B cell (primary cell): ENCODE measurements around the gene PRDM13.

ENCODE experiments used
- EZH2 ChIP-seq: IDR thresholded peaks from 2 replicates; pipeline ENCODE4 v1.6.1; 2012; ENCODE audit warnings: borderline replicate concordance, low read depth, mild to moderate bottlenecking, moderate library complexity, low read length; ENCODE audit not compliant: insufficient read depth, poor library complexity, severe bottlenecking
- TF ChIP-seq, protein P1 (sequence below): fragments of 200-600 bp; IDR thresholded peaks from one replicate; pipeline ENCODE4 v1.8.0; 2022; ENCODE audit warnings: antibody characterized with exemption, mild to moderate bottlenecking

DNA sequence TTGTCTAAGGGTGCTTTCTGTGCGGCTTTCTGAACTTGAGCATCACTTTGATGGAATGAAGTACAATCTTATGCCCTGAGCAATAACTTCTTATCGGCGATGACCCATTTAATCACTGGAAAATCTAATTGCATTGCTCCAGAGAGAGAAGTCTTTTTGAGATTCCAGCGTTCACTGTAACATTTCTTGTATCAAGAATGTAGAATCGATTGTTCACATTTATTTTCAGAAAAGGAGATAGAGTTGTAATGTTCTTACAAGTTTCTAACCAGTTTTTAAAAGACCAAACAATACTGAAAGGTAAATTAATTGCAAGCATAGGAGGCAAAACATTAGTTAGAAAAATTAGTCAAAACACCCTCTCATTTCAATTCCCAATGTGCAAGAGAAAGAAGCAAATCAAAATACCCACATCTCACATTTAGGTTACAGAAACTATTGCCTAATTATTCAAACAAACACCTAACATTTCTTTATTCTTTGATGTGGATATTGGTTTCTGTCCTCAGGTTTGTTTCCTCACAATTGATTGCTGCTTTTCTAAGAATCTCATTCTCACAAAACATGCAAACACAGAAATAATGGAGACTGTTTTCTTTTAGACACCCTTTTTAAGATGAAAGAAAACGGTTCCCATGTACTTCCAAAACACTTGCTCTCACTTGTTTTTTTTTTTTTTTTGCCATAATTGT lies 14.8 kb upstream of the PRDM13 start:
- TF ChIP-seq, protein P1, sequence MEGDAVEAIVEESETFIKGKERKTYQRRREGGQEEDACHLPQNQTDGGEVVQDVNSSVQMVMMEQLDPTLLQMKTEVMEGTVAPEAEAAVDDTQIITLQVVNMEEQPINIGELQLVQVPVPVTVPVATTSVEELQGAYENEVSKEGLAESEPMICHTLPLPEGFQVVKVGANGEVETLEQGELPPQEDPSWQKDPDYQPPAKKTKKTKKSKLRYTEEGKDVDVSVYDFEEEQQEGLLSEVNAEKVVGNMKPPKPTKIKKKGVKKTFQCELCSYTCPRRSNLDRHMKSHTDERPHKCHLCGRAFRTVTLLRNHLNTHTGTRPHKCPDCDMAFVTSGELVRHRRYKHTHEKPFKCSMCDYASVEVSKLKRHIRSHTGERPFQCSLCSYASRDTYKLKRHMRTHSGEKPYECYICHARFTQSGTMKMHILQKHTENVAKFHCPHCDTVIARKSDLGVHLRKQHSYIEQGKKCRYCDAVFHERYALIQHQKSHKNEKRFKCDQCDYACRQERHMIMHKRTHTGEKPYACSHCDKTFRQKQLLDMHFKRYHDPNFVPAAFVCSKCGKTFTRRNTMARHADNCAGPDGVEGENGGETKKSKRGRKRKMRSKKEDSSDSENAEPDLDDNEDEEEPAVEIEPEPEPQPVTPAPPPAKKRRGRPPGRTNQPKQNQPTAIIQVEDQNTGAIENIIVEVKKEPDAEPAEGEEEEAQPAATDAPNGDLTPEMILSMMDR: no peak
- no peak for TF ChIP-seq EZH2
